ENCODE data around the gene RNF113A.
"Not testable (repeated sequence)": the region's sequence is repeated elsewhere in the genome, so short reads cannot be mapped to it uniquely, and the experiment has no call there.

RNF113A gene

GRCh38 chrX:119833905-119834304, 37.6 kb downstream of the RNF113A start:
- DNase-seq (ENCODE audit: low spot score) = no peak

DNA sequence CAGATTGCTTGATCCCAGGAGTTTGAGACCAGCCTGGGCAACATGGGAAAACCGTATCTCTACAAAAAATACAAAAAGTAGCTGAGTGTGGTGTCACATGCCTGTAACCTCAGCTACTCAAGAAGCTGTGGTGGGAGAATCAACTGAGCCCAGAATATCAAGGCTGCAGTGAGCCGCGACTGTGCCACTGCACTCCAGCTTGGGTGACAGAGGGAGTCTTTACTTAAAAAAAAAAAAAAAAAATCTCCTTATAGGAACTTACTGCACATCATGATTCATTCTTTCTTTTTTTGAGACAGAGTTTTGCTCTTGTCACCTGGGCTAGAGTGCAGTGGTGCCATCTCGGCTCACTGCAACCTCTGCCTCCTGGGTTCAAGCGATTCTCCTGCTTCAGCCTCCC, 43.1 kb downstream of the RNF113A start:
- DNase-seq (ENCODE audit: low spot score) = no peak

- no peak for DNase-seq (ENCODE audit: low spot score)
Observed at GRCh38 chrX:119826399-119826959, 45.1 kb downstream of the RNF113A start.

- not testable (repeated sequence) for DNase-seq (ENCODE audit: low spot score)
Observed at GRCh38 chrX:119824221-119824620, 47.3 kb downstream of the RNF113A start.

DNA sequence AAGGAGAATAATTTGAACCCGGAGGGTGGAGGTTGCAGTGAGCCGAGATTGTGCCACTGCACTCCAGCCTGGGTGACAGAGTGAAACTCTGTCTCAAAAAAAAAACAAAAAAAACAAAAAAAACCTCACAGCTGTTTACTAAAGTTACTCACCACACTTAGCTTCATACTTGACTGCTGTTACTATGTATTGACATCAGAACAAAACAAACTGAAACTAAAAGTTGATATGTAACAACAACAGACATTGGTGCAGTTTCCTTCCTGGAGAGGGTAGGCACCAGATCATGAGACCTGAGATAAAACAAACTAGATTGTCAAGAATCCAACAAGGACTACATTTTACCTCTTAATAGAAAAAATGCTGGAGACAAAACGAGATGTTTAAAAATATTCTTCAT, 49.8 kb downstream of the RNF113A start:
- not testable (repeated sequence) for DNase-seq (ENCODE audit: low spot score)
